Ramos (cell line): ENCODE measurements around the gene AMY2B.
"Not testable (repeated sequence)": the region's sequence is repeated elsewhere in the genome, so short reads cannot be mapped to it uniquely, and the experiment has no call there.

Experiments
- in situ Hi-C: fragments of 300-500 bp; cut with MboI; formaldehyde crosslinking; loops from one replicate; pipeline ENCODE4 v1.14.3; 2022; ENCODE audit warnings: low sequenced_read_pairs; ENCODE audit not compliant: unreplicated experiment

The AMY2B gene

DNA sequence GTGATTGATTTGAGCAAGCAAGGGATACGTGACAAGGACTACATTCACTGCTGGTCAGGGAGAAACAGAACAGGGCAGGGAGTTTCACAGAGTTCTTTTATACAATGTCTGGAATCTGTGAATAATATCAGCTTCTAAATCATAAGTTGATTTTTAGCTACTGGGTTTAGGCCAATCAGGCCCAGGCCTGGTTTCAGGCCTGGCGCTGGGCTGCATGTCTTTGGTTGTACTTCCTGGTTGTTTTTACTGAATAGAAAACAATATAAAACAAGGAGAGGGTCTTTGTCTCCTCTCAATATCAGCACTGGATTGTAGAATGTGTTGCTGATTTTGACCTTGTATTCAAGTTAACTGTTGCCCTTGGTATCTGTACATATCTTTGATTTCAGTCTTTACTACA, 45.0 kb downstream of the AMY2B start:
- in situ Hi-C loops = no loop called here

- in situ Hi-C loops = not testable (repeated sequence)
These were observed 45.6 kb downstream of the AMY2B start, which contains the start of gene AMY2A for GRCh38 chr1:103616994-103617477. Gene AMY2A (plus strand): TSS chr1:103617427. CDS start chr1:103617441, 14 bp downstream.

- in situ Hi-C loops = not testable (repeated sequence)
These were observed 56.0 kb downstream of the AMY2B start for GRCh38 chr1:103627436-103627835.
